HG03575 (cell line): Measurements from ENCODE around the gene USP17L15.
"Not testable (repeated sequence)": the region's sequence is repeated elsewhere in the genome, so short reads cannot be mapped to it uniquely, and the experiment has no call there.

ENCODE experiments used
- ATAC-seq: cut with Tn5 transposase; IDR thresholded peaks from one replicate; pipeline ENCODE4 v1.9.1; 2021; ENCODE audit not compliant: unreplicated experiment, insufficient number of reproducible peaks, low FRiP score; ENCODE audit errors: extremely low read depth

The USP17L15 gene

GRCh38 chr4:9234085-9234484 is at the start of gene USP17L15:
Gene USP17L15 (plus strand): TSS chr4:9234385. CDS start chr4:9234385, 0 bp downstream.
- ATAC-seq, result not testable (repeated sequence)

- ATAC-seq, result not testable (repeated sequence)
Measured at GRCh38 chr4:9210357-9210756, 23.8 kb upstream of the USP17L15 start, which contains the start of gene USP17L10. Gene USP17L10 (plus strand): TSS chr4:9210657. CDS start chr4:9210657, 0 bp downstream.

- not testable (repeated sequence) for ATAC-seq
Measured at GRCh38 chr4:9214701-9215100, 19.5 kb upstream of the USP17L15 start.

GRCh38 chr4:9215105-9215504 is 19.1 kb upstream of the USP17L15 start, which contains the start of gene USP17L11:
Gene USP17L11 (plus strand): TSS chr4:9215405. CDS start chr4:9215405, 0 bp downstream.
- not testable (repeated sequence) for ATAC-seq

GRCh38 chr4:9219852-9220251 is 14.3 kb upstream of the USP17L15 start, which contains the start of gene USP17L12:
Gene USP17L12 (plus strand): TSS chr4:9220152. CDS start chr4:9220152, 0 bp downstream.
- not testable (repeated sequence) for ATAC-seq

GRCh38 chr4:9224596-9224995 is 9.6 kb upstream of the USP17L15 start, which contains the start of gene USP17L13:
Gene USP17L13 (plus strand): TSS chr4:9224896. CDS start chr4:9224896, 0 bp downstream.
- ATAC-seq, result not testable (repeated sequence)

GRCh38 chr4:9230249-9230648 is 3.9 kb upstream of the USP17L15 start:
- ATAC-seq, result not testable (repeated sequence)

GRCh38 chr4:9238461-9238860 is 4.3 kb downstream of the USP17L15 start:
- ATAC-seq, result not testable (repeated sequence)

- not testable (repeated sequence) for ATAC-seq
Measured at GRCh38 chr4:9243579-9243978, 9.4 kb downstream of the USP17L15 start, which contains the start of gene USP17L17. Gene USP17L17 (plus strand): TSS chr4:9243879. CDS start chr4:9243879, 0 bp downstream.

- ATAC-seq, result not testable (repeated sequence)
Measured at GRCh38 chr4:9247953-9248680, 13.9 kb downstream of the USP17L15 start, which contains the start of gene USP17L18. Gene USP17L18 (plus strand): TSS chr4:9248630. CDS start chr4:9248630, 0 bp downstream.

GRCh38 chr4:9253078-9253477 is 18.9 kb downstream of the USP17L15 start, which contains the start of gene USP17L19:
Gene USP17L19 (plus strand): TSS chr4:9253378. CDS start chr4:9253378, 0 bp downstream.
- not testable (repeated sequence) for ATAC-seq

GRCh38 chr4:9257824-9258223 is 23.6 kb downstream of the USP17L15 start, which contains the start of gene USP17L20:
Gene USP17L20 (plus strand): TSS chr4:9258124. CDS start chr4:9258124, 0 bp downstream.
- ATAC-seq, result not testable (repeated sequence)

GRCh38 chr4:9262572-9262971 is 28.4 kb downstream of the USP17L15 start, which contains the start of gene USP17L21:
Gene USP17L21 (plus strand): TSS chr4:9262872. CDS start chr4:9262872, 0 bp downstream.
- not testable (repeated sequence) for ATAC-seq

- ATAC-seq, result not testable (repeated sequence)
Measured at GRCh38 chr4:9267319-9267718, 33.1 kb downstream of the USP17L15 start, which contains the start of gene USP17L22. Gene USP17L22 (plus strand): TSS chr4:9267619. CDS start chr4:9267619, 0 bp downstream.

GRCh38 chr4:9271719-9272118 is 37.5 kb downstream of the USP17L15 start:
- ATAC-seq, result not testable (repeated sequence)
